Activated T-helper 9 cell treated with anti-CD3 and anti-CD28 coated beads, Interleukin-2, amount 50 U/mL, for 16 hours (primary cell): ENCODE results near the gene PCDHA1.
"Not testable (repeated sequence)": the region's sequence is repeated elsewhere in the genome, so short reads cannot be mapped to it uniquely, and the experiment has no call there.

ENCODE experiments used
- DNase-seq: peaks from one replicate; pipeline ENCODE4 v3.0.0-alpha.2; 2020; ENCODE audit warnings: low read depth

PCDHA1 gene

GRCh38 chr5:140785905-140786686, at the start of gene PCDHA1:
TSS of gene PCDHA1 (plus strand) at chr5:140786140.
- no peak for DNase-seq

- no peak for DNase-seq
Measured at GRCh38 chr5:140737486-140737885, 48.5 kb upstream of the PCDHA1 start.

GRCh38 chr5:140741967-140742366, 44.0 kb upstream of the PCDHA1 start:
- DNase-seq: no peak

- no peak for DNase-seq
Measured at GRCh38 chr5:140753561-140753960, 32.4 kb upstream of the PCDHA1 start.

- no peak for DNase-seq
Measured at GRCh38 chr5:140764177-140764973, 21.6 kb upstream of the PCDHA1 start.

- no peak for DNase-seq
Measured at GRCh38 chr5:140767444-140767843, 18.5 kb upstream of the PCDHA1 start.

- no peak for DNase-seq
Measured at GRCh38 chr5:140780512-140780911, 5.4 kb upstream of the PCDHA1 start.

- DNase-seq: not testable (repeated sequence)
Measured at GRCh38 chr5:140787422-140787821, 1.5 kb downstream of the PCDHA1 start.

- DNase-seq: not testable (repeated sequence)
Measured at GRCh38 chr5:140787849-140788504, 2.0 kb downstream of the PCDHA1 start.

GRCh38 chr5:140791089-140791488, 5.1 kb downstream of the PCDHA1 start:
- no peak for DNase-seq

- DNase-seq: no peak
Measured at GRCh38 chr5:140794595-140795258, 8.8 kb downstream of the PCDHA1 start, which contains the start of gene PCDHA2. TSS of gene PCDHA2 (plus strand) at chr5:140794852.

GRCh38 chr5:140795259-140795641, 9.3 kb downstream of the PCDHA1 start:
- DNase-seq: no peak

- not testable (repeated sequence) for DNase-seq
Measured at GRCh38 chr5:140796072-140796717, 10.3 kb downstream of the PCDHA1 start.

- no peak for DNase-seq
Measured at GRCh38 chr5:140796718-140797095, 10.8 kb downstream of the PCDHA1 start.

- DNase-seq: no peak
Measured at GRCh38 chr5:140800816-140801493, 15.0 kb downstream of the PCDHA1 start, which contains the start of gene PCDHA3. TSS of gene PCDHA3 (plus strand) at chr5:140801057.

GRCh38 chr5:140801494-140801841, 15.5 kb downstream of the PCDHA1 start:
- DNase-seq: no peak

- DNase-seq: not testable (repeated sequence)
Measured at GRCh38 chr5:140802381-140802780, 16.4 kb downstream of the PCDHA1 start.

- DNase-seq: no peak
Measured at GRCh38 chr5:140802781-140803271, 16.9 kb downstream of the PCDHA1 start.

GRCh38 chr5:140806834-140807775, 21.2 kb downstream of the PCDHA1 start, which contains the start of gene PCDHA4:
TSS of gene PCDHA4 (plus strand) at chr5:140807068.
- DNase-seq: no peak
